Measurements from ENCODE around the gene FOXA1. TPM values are rescaled to one million over a fixed set of nuclear protein-coding genes. Genes with fewer than 3 reads are reported as not detected.

FOXA1 gene
- total RNA-seq, 1 donor from 2014 or later = 0.31 TPM

DNA sequence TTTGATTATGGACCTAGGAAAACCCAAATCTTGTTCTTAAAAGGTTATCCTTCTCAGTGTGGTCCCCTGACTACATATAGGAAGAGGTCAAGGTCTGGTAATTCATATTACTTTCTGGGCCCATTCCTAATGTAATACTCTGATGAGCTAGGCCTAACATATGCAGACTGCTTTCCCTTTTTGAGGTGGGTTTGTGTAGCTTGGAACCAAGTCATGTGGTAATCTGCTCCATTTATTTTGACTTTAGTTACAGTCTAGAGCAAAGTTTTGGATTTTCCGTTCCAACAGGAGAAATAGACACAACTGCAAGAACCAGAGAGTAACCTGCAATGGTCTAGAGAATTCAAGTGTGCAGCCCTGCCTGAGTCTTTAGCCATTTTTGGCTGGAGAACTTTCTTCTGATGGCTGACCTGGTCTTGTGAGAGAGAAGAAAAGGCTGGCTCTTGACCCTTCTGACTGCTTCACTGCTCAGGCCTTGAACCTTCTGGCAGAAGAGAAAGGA lies 22.9 kb upstream of the FOXA1 start:
- Mint-ChIP-seq H3K9me3 (peaks cover 31% of the 10 kb centered on the region), H3K4me3 (no peak overlapping the region), H3K36me3 (ENCODE audit: low read depth) (no peaks in the 10 kb centered on the region), H3K27me3 (ENCODE audit: insufficient read depth) (peaks cover 3% of the 10 kb centered on the region), H3K27ac (no peak overlapping the region), H3K4me1 (ENCODE audit: low read depth) (no peaks in the 10 kb centered on the region)
- no peak for DNase-seq (ENCODE audit: low spot score)
- intact Hi-C loops (cut with micrococcal nuclease) = no loop called here

DNA sequence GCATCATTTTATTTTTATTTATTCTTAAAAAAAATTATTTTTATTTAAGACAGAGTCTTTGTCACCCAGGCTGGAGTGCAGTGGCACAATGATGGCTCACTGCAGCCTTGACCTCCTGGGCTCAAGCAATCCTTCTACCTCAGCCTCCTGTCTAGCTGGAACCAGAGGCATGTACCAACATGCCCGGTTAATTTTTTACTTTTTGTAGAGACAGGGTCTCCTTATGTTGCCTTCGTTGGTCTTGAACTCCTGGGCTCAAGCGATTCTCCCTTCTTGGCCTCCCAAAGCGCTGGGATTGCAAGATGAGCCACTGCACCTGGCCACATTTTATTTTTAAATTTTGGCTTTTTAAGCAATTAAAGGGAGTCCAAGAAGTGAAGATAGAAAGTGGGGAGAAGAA lies 21.8 kb upstream of the FOXA1 start:
- Mint-ChIP-seq H3K4me3 (no peak overlapping the region), H3K9me3 (peaks cover 33% of the 10 kb centered on the region), H3K27ac (no peak overlapping the region), H3K4me1 (ENCODE audit: low read depth) (no peaks in the 10 kb centered on the region), H3K36me3 (ENCODE audit: low read depth) (no peaks in the 10 kb centered on the region), H3K27me3 (ENCODE audit: insufficient read depth) (peaks cover 3% of the 10 kb centered on the region)
- intact Hi-C loops (cut with micrococcal nuclease) = no loop called here
- DNase-seq (ENCODE audit: low spot score) = no peak

DNA sequence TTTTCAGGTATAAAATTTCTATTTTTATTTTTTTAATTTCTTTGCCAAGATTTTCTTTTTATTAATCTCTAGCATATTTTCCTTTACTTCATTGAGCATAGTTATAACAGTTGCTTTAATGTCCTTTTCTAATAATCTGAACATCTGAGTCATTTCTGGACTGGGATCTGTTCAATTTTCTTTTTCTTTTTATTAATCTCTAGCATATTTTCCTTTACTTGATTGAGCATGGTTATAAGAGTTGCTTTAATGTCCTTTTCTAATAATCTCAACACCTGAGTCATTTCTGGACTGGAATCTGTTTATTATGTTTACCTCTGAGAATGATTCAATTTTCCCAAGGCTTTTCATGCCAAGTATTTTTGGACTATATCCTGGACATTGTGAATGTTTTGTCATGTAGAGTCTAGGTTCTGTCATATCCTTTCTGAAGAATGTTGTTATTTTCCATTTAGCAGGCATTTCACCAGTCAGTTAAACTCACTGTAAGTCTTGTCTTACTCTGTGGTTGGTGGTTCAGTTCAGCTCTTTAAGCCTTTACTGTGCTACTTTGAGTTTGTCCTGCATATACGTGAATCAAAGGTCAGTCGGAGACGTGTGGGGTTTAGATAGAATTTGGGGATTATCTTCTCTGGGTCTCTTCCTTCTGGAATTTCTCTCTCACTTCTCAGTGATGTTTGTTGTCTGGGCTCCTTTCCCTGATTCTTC lies 20.7 kb upstream of the FOXA1 start:
- no peaks in the 10 kb centered on the region for H3K36me3 Mint-ChIP-seq (ENCODE audit: low read depth)
- intact Hi-C loops (cut with micrococcal nuclease) = no loop called here
- DNase-seq (ENCODE audit: low spot score) = no peak
- no peak overlapping the region for H3K27ac Mint-ChIP-seq
- H3K27me3 Mint-ChIP-seq (ENCODE audit: insufficient read depth) = peaks cover under 1% of the 10 kb centered on the region
- no peaks in the 10 kb centered on the region for H3K4me1 Mint-ChIP-seq (ENCODE audit: low read depth)
- no peak overlapping the region for H3K4me3 Mint-ChIP-seq
- peaks cover 40% of the 10 kb centered on the region for H3K9me3 Mint-ChIP-seq

DNA sequence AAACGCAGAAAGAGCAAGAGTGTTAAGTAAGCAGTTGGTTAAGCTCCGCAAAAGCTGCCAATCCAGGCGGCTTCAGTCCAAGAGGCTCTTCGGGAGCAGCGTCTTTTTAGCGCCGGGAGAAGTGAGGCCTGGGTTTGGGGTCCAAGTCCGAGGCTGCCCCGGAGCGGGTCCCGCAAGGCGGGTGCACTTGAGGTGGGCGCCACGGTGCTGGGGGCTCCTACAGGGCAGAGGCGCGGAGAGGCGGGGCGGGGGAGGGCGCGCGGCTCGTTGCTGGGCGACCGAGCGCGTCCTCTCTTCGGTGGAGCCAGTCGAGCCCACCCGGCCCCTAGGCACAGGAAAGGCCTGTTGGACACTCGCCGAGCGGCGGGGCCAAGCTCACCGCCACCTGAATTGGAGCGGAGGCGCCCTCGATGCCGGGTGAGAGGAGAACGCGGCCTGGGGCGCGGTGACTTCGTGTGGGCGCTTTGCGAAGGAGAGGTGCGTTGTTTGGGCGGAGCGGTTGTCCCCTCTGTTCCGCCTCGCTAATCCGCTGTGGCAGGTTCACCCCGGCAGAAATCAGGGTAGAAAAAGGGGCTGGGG lies 16.0 kb upstream of the FOXA1 start:
- no peaks in the 10 kb centered on the region for H3K36me3 Mint-ChIP-seq (ENCODE audit: low read depth)
- no peak for DNase-seq (ENCODE audit: low spot score)
- no peaks in the 10 kb centered on the region for H3K4me1 Mint-ChIP-seq (ENCODE audit: low read depth)
- peaks cover 35% of the 10 kb centered on the region for H3K9me3 Mint-ChIP-seq
- H3K4me3 Mint-ChIP-seq = no peak overlapping the region
- peaks cover 3% of the 10 kb centered on the region for H3K27me3 Mint-ChIP-seq (ENCODE audit: insufficient read depth)
- H3K27ac Mint-ChIP-seq = no peak overlapping the region
- intact Hi-C loops (cut with micrococcal nuclease) = no loop called here

DNA sequence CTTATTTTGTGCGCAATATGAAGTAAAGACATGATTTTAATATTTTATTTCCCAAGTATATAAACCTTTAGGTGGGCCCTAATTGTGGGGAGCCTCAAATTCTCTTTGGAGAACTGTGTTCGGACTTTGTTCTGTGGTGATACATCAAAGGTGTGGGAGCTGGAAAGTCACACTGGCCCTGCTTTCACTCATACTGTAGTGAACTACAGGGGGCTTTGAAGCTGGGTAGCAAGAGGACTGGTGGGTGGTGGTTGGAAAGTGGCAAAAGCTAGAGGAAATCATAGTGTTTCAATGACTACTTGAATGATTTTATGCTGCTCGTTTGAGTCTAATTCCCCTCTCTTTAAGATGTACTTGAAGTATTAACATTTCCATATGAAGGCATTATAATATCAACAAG lies 13.6 kb upstream of the FOXA1 start:
- intact Hi-C loops (cut with micrococcal nuclease) = no loop called here
- Mint-ChIP-seq H3K4me1 (ENCODE audit: low read depth) (no peaks in the 10 kb centered on the region), H3K9me3 (peaks cover 17% of the 10 kb centered on the region), H3K27me3 (ENCODE audit: insufficient read depth) (peaks cover 3% of the 10 kb centered on the region), H3K36me3 (ENCODE audit: low read depth) (no peaks in the 10 kb centered on the region), H3K27ac (no peak overlapping the region), H3K4me3 (no peak overlapping the region)
- DNase-seq (ENCODE audit: low spot score) = no peak

DNA sequence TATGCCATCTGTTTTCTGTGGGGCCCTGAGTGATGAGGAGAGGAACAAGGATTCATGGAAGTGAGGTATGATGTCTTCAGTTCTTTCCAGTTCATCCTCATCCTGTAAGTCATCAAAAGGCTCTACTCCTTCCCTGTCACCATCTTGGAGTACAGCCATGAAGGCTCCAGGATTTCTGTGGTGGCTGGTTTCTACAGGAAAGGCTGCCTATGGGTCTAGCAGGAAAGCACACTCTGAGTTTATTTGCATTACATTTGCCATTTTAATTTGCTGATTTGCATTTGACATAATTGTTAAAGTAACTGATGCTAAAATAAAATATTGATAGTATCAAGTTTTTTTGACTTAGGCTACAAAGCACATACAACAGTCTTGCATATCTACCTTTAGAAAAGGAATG lies 11.6 kb upstream of the FOXA1 start:
- intact Hi-C loops (cut with micrococcal nuclease) = no loop called here
- no peak for DNase-seq (ENCODE audit: low spot score)
- no peak overlapping the region for H3K27ac Mint-ChIP-seq
- no peaks in the 10 kb centered on the region for H3K36me3 Mint-ChIP-seq (ENCODE audit: low read depth)
- peaks cover 9% of the 10 kb centered on the region for H3K9me3 Mint-ChIP-seq
- H3K4me1 Mint-ChIP-seq (ENCODE audit: low read depth) = no peaks in the 10 kb centered on the region
- peaks cover 12% of the 10 kb centered on the region for H3K27me3 Mint-ChIP-seq (ENCODE audit: insufficient read depth)
- no peak overlapping the region for H3K4me3 Mint-ChIP-seq

DNA sequence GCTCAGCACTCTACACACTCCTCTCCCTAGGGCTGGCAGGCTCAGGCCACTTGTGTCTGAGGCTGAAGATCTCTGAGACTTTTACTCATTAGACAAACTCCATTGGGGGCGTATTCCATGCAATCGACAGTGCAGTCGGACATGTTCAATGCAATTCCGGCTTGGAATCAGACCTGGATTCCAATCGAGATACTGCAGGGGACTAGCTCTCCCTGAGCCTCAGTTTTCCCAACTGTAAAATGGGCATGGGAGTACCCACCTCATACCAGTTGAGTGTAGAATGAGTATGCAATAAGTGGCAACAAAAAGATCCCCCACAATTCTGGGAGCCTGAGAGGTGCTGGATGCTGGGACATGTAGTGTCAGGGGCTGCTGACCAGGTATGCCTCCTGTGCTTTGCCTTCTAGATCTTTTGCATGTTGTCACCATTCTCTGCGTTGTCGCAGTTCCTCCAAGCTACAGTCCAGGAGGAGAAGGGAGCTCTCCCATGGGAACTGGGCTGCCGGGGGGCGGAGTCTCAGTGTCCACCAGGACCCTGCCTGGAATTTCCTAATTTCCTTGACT lies 8.7 kb upstream of the FOXA1 start:
- no peaks in the 10 kb centered on the region for H3K4me1 Mint-ChIP-seq (ENCODE audit: low read depth)
- H3K27ac Mint-ChIP-seq = no peak overlapping the region
- peaks cover 2% of the 10 kb centered on the region for H3K9me3 Mint-ChIP-seq
- DNase-seq (ENCODE audit: low spot score) = no peak
- H3K27me3 Mint-ChIP-seq (ENCODE audit: insufficient read depth) = peaks cover 23% of the 10 kb centered on the region
- H3K4me3 Mint-ChIP-seq = no peak overlapping the region
- peaks cover 2% of the 10 kb centered on the region for H3K36me3 Mint-ChIP-seq (ENCODE audit: low read depth)
- intact Hi-C loops (cut with micrococcal nuclease) = loop anchor here (5.0 kb wide), 1 partner anchor 604 kb away; the partner anchor contains the start of gene SSTR1

DNA sequence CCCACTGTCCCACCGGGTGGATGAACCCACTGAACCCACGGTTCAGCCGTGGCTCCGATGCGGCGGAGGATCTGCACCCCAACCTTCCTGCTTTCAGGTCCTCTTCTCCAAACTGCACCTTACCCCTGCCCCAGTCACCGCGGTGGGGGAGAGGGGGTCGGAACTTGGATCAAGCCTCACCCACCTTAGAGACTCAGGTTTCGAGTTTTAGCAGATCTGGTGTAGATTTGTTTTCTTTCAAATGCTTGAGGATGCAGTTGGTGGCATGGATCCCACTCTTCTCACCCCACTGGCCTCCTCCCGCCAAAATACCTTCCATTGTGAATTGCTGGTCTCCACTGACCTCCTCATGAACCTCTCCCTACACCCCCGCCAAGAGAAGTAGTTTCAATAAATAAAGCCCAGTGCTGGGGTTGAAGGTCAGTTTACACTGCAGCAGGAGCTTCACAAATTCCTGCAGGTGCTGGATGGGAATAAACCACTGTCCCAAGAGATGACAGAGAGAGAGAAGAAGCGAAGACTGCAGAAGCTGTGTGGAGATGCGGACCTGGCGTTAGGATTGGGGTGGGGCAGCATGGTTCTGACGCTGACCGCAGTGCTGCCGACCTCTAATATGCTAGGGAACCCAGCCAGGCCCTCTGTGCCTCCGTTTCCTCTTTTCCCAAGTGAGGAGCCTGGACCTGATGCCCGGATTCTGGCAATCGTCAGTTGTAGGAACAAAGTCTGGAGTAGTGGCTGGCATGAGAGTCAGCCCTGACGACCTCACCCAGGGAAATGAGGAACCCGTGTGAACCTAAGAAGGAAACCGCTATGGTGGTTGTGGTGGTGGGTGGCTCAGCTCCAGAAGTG lies 7.8 kb upstream of the FOXA1 start:
- peaks cover 4% of the 10 kb centered on the region for H3K9me3 Mint-ChIP-seq
- peaks cover 2% of the 10 kb centered on the region for H3K36me3 Mint-ChIP-seq (ENCODE audit: low read depth)
- H3K27ac Mint-ChIP-seq = no peak overlapping the region
- H3K4me3 Mint-ChIP-seq = no peak overlapping the region
- H3K27me3 Mint-ChIP-seq (ENCODE audit: insufficient read depth) = peaks cover 28% of the 10 kb centered on the region
- H3K4me1 Mint-ChIP-seq (ENCODE audit: low read depth) = no peaks in the 10 kb centered on the region
- DNase-seq (ENCODE audit: low spot score) = no peak
- intact Hi-C loops (cut with micrococcal nuclease) = loop anchor here (5.0 kb wide), 1 partner anchor 604 kb away; the partner anchor contains the start of gene SSTR1

DNA sequence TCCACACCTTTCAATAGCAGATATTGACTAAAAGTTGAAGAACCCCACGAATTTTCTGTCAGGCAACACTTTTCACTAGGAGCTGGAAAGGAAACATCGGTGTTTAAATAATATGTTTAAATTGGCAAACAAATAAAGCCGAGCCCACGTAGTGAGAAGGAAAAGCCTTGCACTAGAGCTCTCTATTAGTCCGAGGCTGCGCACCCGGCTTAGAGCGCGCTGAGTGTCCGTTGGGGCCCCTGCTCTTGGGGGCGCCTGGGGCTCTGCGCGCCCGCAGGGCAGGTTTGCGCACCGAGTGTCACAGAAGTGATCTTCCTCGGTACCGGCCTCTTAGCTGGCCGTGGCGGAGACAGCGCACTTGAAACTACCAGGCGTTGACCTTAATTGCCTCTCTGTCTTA lies 6.8 kb upstream of the FOXA1 start:
- peaks cover 4% of the 10 kb centered on the region for H3K9me3 Mint-ChIP-seq
- H3K27ac Mint-ChIP-seq = no peak overlapping the region
- no peak overlapping the region for H3K4me3 Mint-ChIP-seq
- H3K27me3 Mint-ChIP-seq (ENCODE audit: insufficient read depth) = peaks cover 37% of the 10 kb centered on the region
- intact Hi-C loops (cut with micrococcal nuclease) = loop anchor here (5.0 kb wide), 1 partner anchor 605 kb away; the partner anchor contains the start of gene SSTR1
- H3K4me1 Mint-ChIP-seq (ENCODE audit: low read depth) = no peaks in the 10 kb centered on the region
- DNase-seq (ENCODE audit: low spot score) = no peak
- H3K36me3 Mint-ChIP-seq (ENCODE audit: low read depth) = peaks cover 2% of the 10 kb centered on the region

DNA sequence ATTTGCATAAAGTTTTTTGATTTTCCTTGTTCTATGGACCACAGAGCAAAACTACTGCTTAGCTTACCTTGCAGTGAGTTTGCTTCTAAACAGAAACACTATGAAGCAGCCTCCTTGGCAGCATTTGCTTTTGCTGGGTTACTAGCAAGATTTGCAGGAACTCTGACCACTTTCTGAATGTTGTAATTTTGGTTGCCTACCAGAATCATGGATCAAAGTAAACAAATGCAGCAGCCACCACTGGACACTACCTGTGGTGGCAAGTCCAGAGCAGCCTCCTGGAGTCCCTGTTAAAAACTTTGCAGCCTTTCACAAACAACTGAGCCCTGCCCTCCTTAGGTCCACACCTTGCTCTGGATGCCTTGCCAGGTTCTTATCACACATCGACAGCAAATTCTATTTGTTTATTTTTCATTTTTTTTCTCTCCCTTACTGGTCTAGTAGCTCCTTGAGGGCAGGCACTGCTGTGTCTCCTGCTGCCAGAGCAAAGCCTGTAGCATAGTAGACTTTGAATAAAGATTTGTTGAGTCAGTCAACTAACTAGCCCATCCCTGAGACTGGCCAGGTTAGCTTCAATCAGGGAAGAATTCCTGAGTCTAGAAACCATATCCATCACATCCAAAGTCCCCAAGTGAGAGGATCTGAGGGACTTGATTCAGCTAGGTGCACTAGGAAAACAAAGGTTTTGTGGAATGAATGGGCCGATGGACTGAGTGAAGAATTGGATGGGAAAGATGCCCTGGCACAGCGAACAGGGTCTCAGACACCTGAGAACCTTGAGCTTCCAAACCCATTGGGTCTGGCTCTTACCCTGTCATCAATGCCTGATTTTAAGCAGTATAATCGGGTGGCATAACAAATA lies 6.1 kb upstream of the FOXA1 start:
- DNase-seq (ENCODE audit: low spot score) = no peak
- Mint-ChIP-seq H3K27me3 (ENCODE audit: insufficient read depth) (peaks cover 44% of the 10 kb centered on the region), H3K36me3 (ENCODE audit: low read depth) (peaks cover 2% of the 10 kb centered on the region), H3K4me1 (ENCODE audit: low read depth) (no peaks in the 10 kb centered on the region), H3K27ac (no peak overlapping the region), H3K9me3 (peaks cover 7% of the 10 kb centered on the region), H3K4me3 (no peak overlapping the region)
- intact Hi-C loops (cut with micrococcal nuclease) = loop anchor here (5.0 kb wide), 1 partner anchor 606 kb away; the partner anchor contains the start of gene SSTR1

DNA sequence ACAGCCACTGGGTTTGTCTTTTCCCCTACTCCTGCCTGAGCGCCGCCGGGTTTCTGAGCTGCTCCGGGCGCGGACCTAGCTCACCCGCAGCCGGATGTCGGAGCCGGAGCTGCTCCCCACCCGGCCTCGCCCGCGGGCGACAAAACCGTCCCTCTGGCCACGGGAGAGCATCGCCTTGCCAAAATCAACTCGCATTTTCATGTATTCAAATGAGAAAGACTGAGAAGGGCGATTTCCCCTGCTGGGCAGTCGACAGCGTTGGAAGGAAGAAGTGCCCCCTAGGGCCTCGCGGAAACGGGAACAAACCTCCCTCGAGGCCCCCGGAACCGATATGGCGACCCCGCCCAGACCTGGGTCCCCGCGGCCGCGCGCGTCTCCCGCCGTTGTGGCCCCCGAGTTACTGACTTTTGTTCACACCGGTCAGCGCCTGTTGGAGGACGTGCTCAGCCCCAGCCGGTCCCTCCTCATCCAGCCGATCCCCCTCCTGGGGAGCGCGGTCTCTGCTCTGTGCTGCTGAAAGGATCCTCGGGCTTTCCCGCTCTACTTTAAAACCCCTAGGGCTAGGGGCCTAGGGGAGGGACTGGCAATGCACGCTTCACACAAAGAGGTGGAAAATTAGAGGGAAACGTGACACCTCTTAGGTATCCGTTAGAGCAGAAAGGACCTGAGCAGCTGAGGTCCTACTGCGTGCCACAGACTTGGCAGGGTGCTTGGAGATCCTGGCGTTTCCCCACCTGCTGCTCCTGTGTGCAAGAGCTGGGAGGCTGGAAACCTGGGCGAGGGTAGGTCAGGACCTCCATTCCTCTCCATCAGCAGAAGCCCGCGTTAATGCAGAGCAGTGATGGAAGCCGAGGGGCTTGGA lies 4.7 kb upstream of the FOXA1 start:
- peaks cover 8% of the 10 kb centered on the region for H3K9me3 Mint-ChIP-seq
- DNase-seq (ENCODE audit: low spot score) = no peak
- H3K36me3 Mint-ChIP-seq (ENCODE audit: low read depth) = peaks cover 2% of the 10 kb centered on the region
- H3K27me3 Mint-ChIP-seq (ENCODE audit: insufficient read depth) = peaks cover 51% of the 10 kb centered on the region
- intact Hi-C loops (cut with micrococcal nuclease) = loop anchor here (5.0 kb wide), 2 partner anchors 608 to 1012 kb away; partner anchors contain the start of gene SSTR1
- no peaks in the 10 kb centered on the region for H3K4me1 Mint-ChIP-seq (ENCODE audit: low read depth)
- no peak overlapping the region for H3K27ac Mint-ChIP-seq
- H3K4me3 Mint-ChIP-seq = no peak overlapping the region
